ENCODE results near the gene FYB2. TPM values are rescaled to one million over a fixed set of nuclear protein-coding genes. Genes with fewer than 3 reads are reported as not detected.

Gene FYB2
- total RNA-seq, 1 donor from 2014 or later = 0.34 TPM

- Mint-ChIP-seq H3K36me3 (no peaks in the 10 kb centered on the region), H3K4me1 (peaks cover 8% of the 10 kb centered on the region), H3K4me3 (no peak overlapping the region), H3K27ac (no peak overlapping the region), H3K27me3 (ENCODE audit: low read depth) (peaks cover 53% of the 10 kb centered on the region), H3K9me3 (no peaks in the 10 kb centered on the region)
- DNase-seq (ENCODE audit: low spot score in 2 of 2, unreplicated experiment in 2 of 2) = no peak
- TF ChIP-seq CTCF (IDR thresholded peaks at IDR 0.05; ENCODE audit: unreplicated experiment) = no peak
These were observed 15.1 kb upstream of the FYB2 start for GRCh38 chr1:56834137-56834900.

GRCh38 chr1:56833088-56833487 lies 13.9 kb upstream of the FYB2 start:
- peaks cover 8% of the 10 kb centered on the region for H3K4me1 Mint-ChIP-seq
- H3K27me3 Mint-ChIP-seq (ENCODE audit: low read depth) = peaks cover 58% of the 10 kb centered on the region
- H3K27ac Mint-ChIP-seq = no peak overlapping the region
- no peaks in the 10 kb centered on the region for H3K36me3 Mint-ChIP-seq
- H3K9me3 Mint-ChIP-seq = no peaks in the 10 kb centered on the region
- no peak for DNase-seq (ENCODE audit: low spot score in 2 of 2, unreplicated experiment in 2 of 2)
- no peak for TF ChIP-seq CTCF (IDR thresholded peaks at IDR 0.05; ENCODE audit: unreplicated experiment)
- no peak overlapping the region for H3K4me3 Mint-ChIP-seq

- DNase-seq (ENCODE audit: low spot score in 2 of 2, unreplicated experiment in 2 of 2) = peak; percentile 44 to 83
- Mint-ChIP-seq H3K27me3 (ENCODE audit: low read depth) (peaks cover 56% of the 10 kb centered on the region), H3K4me3 (peak overlapping the region; percentile 39), H3K36me3 (no peaks in the 10 kb centered on the region), H3K4me1 (peaks cover 2% of the 10 kb centered on the region), H3K9me3 (no peaks in the 10 kb centered on the region), H3K27ac (no peak overlapping the region)
- peak; percentile 95 for TF ChIP-seq CTCF (IDR thresholded peaks at IDR 0.05; ENCODE audit: unreplicated experiment)
These were observed 12.9 kb upstream of the FYB2 start for GRCh38 chr1:56831871-56832693.

- no peaks in the 10 kb centered on the region for H3K36me3 Mint-ChIP-seq
- no peak overlapping the region for H3K27ac Mint-ChIP-seq
- peaks cover 49% of the 10 kb centered on the region for H3K27me3 Mint-ChIP-seq (ENCODE audit: low read depth)
- no peak for TF ChIP-seq CTCF (IDR thresholded peaks at IDR 0.05; ENCODE audit: unreplicated experiment)
- peaks cover 3% of the 10 kb centered on the region for H3K9me3 Mint-ChIP-seq
- peaks cover 2% of the 10 kb centered on the region for H3K4me1 Mint-ChIP-seq
- DNase-seq (ENCODE audit: low spot score in 2 of 2, unreplicated experiment in 2 of 2) = no peak
- H3K4me3 Mint-ChIP-seq = no peak overlapping the region
These were observed 10.8 kb upstream of the FYB2 start for GRCh38 chr1:56830052-56830451.

- H3K4me1 Mint-ChIP-seq = peaks cover 6% of the 10 kb centered on the region
- no peak for DNase-seq (ENCODE audit: low spot score in 2 of 2, unreplicated experiment in 2 of 2)
- no peak overlapping the region for H3K4me3 Mint-ChIP-seq
- peaks cover 47% of the 10 kb centered on the region for H3K27me3 Mint-ChIP-seq (ENCODE audit: low read depth)
- TF ChIP-seq CTCF (IDR thresholded peaks at IDR 0.05; ENCODE audit: unreplicated experiment) = no peak
- no peak overlapping the region for H3K27ac Mint-ChIP-seq
- peaks cover 8% of the 10 kb centered on the region for H3K9me3 Mint-ChIP-seq
- no peaks in the 10 kb centered on the region for H3K36me3 Mint-ChIP-seq
These were observed 8.5 kb upstream of the FYB2 start for GRCh38 chr1:56827711-56828110.

Measured in mesothelial cell of epicardium (in vitro differentiated cells).